ENCODE results near the gene CDKN3.

CDKN3 gene

GRCh38 chr14:54396493-54397335 lies at the start of gene CDKN3:
Gene CDKN3, plus strand, starts transcription at chr14:54397007. Its CDS starts 62 bp downstream, at chr14:54397069.
- CTCF ChIA-PET: interaction anchor here (0.6 to 5.0 kb wide), 13 partner anchors 9 to 1579 kb away, joined by 3 to 31 read pairs (median 4); no protein-coding TSS in a partner anchor
- DNase-seq (ENCODE audit: low read depth, low spot score): peak; percentile 96
- H3K4me3 ChIP-seq (ENCODE audit: low read depth, low read length): peak within 1 kb of the TSS; percentile 85
- TF ChIP-seq CTCF (IDR thresholded peaks at IDR 0.05; ENCODE audit: insufficient read depth, low read length, missing control alignments): peak; percentile 60
- POLR2A ChIA-PET: no interaction called here

DNA sequence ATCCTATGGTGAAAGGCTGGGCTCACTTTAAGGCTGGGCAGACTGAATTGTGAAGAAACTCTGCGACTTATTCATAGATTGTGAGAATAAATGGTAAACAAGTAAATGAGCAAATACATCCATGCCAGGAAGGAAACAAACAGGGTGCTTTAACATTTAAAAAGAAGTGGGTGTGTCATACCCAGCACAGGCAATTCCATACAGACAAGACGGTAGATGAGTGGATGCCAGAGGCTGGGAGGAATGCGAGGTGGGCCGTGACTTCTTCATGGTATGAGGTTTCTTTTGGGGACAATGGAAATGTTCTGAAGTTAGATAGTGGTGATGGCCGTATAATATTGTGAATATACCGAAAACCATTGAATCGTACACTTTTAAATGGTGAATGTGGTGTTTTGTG lies 49.8 kb upstream of the CDKN3 start:
- H3K4me3 ChIP-seq (ENCODE audit: low read depth, low read length): no peak overlapping the region
- no peak for DNase-seq (ENCODE audit: low read depth, low spot score)
- ChIA-PET CTCF (interaction anchor here (0.7 to 5.5 kb wide), 36 partner anchors 9 to 1291 kb away, joined by 3 to 86 read pairs (median 6); no protein-coding TSS in a partner anchor), POLR2A (no interaction called here)
- no peak for TF ChIP-seq CTCF (IDR thresholded peaks at IDR 0.05; ENCODE audit: insufficient read depth, low read length, missing control alignments)

- POLR2A ChIA-PET: interaction anchor here (0.5 kb wide), 1 partner anchor 1492 kb away, joined by 3 read pairs; no protein-coding TSS in a partner anchor
- H3K4me3 ChIP-seq (ENCODE audit: low read depth, low read length): no peak overlapping the region
- peak; percentile 51 for TF ChIP-seq CTCF (IDR thresholded peaks at IDR 0.05; ENCODE audit: insufficient read depth, low read length, missing control alignments)
- DNase-seq (ENCODE audit: low read depth, low spot score): no peak
- CTCF ChIA-PET: interaction anchor here (0.6 to 5.5 kb wide), 73 partner anchors 9 to 1524 kb away, joined by 3 to 86 read pairs (median 4); no protein-coding TSS in a partner anchor
These were observed 48.7 kb upstream of the CDKN3 start for GRCh38 chr14:54348001-54348611.

GRCh38 chr14:54348923-54349620 lies 47.7 kb upstream of the CDKN3 start:
- no peak for DNase-seq (ENCODE audit: low read depth, low spot score)
- TF ChIP-seq CTCF (IDR thresholded peaks at IDR 0.05; ENCODE audit: insufficient read depth, low read length, missing control alignments): no peak
- CTCF ChIA-PET: interaction anchor here (0.8 to 5.5 kb wide), 26 partner anchors 8 to 1200 kb away, joined by 3 to 86 read pairs (median 10); no protein-coding TSS in a partner anchor
- no peak overlapping the region for H3K4me3 ChIP-seq (ENCODE audit: low read depth, low read length)
- POLR2A ChIA-PET: no interaction called here

DNA sequence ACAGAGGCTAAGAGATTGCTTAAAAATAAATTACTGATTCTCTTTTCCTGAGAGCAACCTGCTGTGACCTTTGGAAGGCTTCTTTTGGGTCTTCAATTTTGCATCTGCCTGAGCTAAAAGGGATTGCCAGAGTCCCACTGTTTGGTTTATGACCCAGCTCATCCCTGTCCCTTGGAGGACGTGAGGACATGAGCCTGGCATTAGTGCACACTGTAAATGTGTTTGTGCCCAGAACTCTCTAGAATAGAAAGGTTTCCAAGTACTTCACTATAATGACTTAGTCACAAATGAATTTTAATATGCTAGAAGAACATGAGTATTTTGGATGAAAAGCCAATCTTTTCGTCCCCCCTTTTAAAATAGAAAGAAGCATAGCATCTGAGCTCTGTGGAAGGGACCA lies 47.1 kb upstream of the CDKN3 start:
- H3K4me3 ChIP-seq (ENCODE audit: low read depth, low read length): no peak overlapping the region
- no peak for DNase-seq (ENCODE audit: low read depth, low spot score)
- POLR2A ChIA-PET: no interaction called here
- CTCF ChIA-PET: interaction anchor here (0.8 to 5.5 kb wide), 11 partner anchors 9 to 1056 kb away, joined by 3 to 86 read pairs (median 25); no protein-coding TSS in a partner anchor
- TF ChIP-seq CTCF (IDR thresholded peaks at IDR 0.05; ENCODE audit: insufficient read depth, low read length, missing control alignments): no peak

Measured in AG04449 (cell line).